Measurements from ENCODE around the gene GPR173.

DNA sequence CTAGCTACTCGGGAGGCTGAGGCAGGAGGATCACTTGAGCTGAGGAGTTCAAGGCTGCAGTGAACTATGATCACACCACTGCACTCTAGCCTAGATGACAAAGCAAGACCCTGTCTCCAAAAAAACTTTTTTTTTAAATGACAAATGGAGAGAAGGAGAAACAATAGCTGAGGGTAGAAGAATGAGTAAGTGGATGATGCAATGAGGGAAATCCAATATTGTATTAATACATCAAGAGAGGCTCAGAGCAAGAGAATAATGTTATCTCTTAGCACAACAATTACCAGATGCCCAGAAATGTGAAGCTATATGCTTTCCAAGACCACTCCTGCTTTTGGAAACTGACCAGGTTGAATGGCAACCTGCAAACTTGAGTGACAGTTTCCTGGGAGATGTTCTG lies 19.9 kb upstream of the GPR173 start:
- TF ChIP-seq, protein P1, sequence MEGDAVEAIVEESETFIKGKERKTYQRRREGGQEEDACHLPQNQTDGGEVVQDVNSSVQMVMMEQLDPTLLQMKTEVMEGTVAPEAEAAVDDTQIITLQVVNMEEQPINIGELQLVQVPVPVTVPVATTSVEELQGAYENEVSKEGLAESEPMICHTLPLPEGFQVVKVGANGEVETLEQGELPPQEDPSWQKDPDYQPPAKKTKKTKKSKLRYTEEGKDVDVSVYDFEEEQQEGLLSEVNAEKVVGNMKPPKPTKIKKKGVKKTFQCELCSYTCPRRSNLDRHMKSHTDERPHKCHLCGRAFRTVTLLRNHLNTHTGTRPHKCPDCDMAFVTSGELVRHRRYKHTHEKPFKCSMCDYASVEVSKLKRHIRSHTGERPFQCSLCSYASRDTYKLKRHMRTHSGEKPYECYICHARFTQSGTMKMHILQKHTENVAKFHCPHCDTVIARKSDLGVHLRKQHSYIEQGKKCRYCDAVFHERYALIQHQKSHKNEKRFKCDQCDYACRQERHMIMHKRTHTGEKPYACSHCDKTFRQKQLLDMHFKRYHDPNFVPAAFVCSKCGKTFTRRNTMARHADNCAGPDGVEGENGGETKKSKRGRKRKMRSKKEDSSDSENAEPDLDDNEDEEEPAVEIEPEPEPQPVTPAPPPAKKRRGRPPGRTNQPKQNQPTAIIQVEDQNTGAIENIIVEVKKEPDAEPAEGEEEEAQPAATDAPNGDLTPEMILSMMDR (IDR thresholded peaks at IDR 0.05): no peak
- no peak for TF ChIP-seq POLR2A (IDR thresholded peaks at IDR 0.05)
